Posterior cingulate gyrus (tissue), 11 donors: Measurements from ENCODE around the gene PGC.
A peak's percentile ranks its signal among the peaks of the same experiment; 100 is the strongest.

Experiments
- DNase-seq, 10 donors: peaks; one replicate each; pipeline versions ENCODE4 v3.0.0 to v3.0.0-alpha.2; 2020 to 2021; ENCODE audit warnings: mixed read lengths in 3 of 10
- intact Hi-C: fragments of 100-400 bp; cut with DNase I; formaldehyde crosslinking; loops from one replicate; pipeline ENCODE4 v1.15.1; 2023

PGC gene

GRCh38 chr6:41705311-41705995 is 41.7 kb downstream of the PGC start:
- intact Hi-C loops, result no loop called here
- peak in 2 of 10 donors; percentile 50 to 61 for DNase-seq

- intact Hi-C loops, result no loop called here
- DNase-seq, result peak in 2 of 10 donors; percentile 18 to 67
These were observed 42.4 kb downstream of the PGC start for GRCh38 chr6:41704656-41705310.

- peak in 7 of 10 donors; percentile 40 to 95 (median 77) for DNase-seq
- intact Hi-C loops, result no loop called here
These were observed 43.2 kb downstream of the PGC start for GRCh38 chr6:41704028-41704427.

DNA sequence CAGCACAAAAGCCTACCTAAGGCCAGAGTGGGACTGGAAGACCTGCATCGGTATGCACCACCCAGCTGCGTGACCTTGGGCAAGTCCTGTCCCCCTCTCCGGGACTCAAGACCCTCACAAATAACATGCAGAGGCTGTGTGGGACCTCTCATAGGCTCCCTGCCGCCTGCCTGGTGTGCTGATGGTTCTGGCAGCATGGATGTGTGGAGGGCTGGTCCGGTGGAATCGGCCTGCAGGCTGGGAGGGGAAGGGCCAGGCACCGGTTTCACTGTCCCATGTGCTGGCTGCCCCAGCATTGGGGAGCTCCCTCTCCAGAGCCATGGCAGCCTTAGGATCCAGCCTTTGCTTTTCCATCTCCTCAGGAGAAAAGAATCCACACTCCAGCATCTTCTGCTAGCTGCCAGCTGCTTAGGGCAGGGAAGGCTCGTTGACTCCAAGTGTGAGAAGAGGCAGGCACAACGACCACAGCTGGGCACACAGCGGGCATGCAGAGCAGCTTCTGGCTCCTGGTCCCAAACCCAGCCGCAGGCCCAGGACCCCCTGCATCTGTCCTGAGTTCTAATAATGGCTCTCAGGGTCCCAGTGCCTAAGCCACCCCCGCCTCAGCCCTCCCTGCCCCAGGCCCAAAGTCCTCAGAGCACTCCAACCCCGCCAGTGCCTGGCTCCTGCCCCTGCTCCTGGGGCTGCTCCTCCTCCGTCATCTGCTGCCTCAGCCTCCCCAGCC is 44.3 kb downstream of the PGC start:
- intact Hi-C loops, result no loop called here
- peak in 3 of 10 donors; percentile 64 to 84 (median 79) for DNase-seq

- intact Hi-C loops, result no loop called here
These were observed 45.0 kb downstream of the PGC start for GRCh38 chr6:41702089-41702745.

DNA sequence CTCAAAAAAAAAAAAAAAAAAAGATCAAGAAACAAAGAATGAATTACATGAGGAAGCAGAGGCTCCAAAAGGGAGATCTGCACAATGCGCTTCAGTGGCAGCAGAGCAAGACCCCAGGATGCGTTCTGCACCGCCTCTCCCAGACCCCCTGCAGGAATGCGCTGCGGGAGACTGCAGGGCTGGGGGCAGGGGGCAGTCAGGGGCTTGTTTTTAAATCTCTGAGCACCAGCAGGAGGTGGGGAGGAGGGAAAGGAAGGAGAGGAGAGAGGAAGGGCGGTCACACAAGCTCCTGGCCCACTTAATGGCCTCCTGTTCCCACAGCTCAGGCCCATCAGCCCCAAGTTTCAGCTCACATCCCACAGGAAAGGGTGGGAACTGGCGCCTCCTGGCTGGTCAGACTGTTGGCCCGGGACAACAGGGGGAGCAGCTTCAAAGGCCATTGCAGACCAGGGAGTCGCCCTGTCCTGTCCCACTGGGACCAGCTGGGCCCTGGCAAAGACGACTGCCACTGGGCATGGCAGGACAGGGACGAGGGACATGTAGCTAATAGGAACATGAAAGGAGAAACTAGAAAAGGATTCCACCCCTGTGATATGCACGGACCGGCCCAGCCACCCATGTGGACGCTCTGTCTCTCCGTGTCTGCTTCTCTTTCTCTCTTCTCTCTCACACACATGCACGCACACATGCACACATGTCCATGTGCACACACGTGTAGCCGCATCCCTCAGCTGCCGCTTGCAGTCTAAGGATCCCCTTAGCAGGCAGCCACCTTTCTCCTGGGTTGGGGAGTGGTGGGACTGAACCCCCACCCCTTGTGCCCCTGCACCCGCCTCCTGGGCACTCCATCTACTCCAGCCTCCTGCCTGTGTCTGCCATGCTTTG is 46.5 kb downstream of the PGC start:
- peak in 4 of 10 donors; percentile 35 to 93 (median 48) for DNase-seq
- intact Hi-C loops, result no loop called here

More at GRCh38 chr6:41702089-41702745, 45.0 kb downstream of the PGC start:
- DNase-seq, result peak in 3 of 10 donors; percentile 47 to 81 (median 65)

GRCh38 chr6:41699063-41699462 is 48.1 kb downstream of the PGC start:
- DNase-seq, result no peak

DNA sequence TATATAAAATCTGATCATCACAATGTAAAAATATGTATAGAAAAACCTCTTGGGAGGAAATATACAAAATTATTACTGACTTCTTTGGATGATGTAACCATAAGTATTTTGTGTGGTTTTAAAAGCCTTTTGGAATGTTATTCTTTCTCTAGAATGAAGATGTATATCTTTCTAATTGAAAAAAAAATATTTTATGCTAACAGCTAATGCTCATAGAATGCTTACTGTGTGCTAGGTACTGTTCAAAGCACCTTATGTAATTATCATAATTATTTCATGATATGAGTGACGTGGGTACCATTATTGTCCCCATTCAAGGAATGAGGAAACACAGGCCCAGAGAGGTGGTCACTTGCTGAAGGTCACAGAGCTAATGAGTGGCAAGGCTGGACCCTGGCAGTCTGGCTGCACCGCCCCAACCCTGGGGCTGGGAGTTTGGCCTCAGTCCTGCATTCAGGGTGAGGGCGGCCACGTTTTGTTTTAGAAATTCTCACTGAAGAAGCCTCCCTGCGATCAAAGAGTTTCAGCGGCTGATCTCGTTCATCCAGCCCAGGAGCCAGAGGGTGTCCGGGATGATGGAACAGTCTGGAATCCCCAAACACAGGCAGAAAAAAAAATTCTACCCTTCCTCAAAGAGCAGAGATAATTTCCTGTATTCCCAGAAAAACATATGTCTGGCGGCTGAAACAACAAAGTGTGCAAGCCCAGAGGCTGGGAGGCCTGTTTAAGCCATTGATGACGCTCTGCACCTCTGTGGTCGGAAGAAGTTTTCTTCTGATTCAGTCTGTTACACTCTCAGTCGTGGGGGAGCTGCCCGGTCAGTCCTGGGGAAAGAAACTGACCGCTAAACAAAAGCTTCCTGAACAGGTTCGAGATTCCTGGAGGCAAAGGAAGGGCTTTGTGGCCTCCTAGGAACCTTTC is 49.1 kb downstream of the PGC start:
- intact Hi-C loops, result no loop called here
- DNase-seq, result no peak

More at GRCh38 chr6:41699063-41699462, 48.1 kb downstream of the PGC start:
- intact Hi-C loops, result no loop called here

DNA sequence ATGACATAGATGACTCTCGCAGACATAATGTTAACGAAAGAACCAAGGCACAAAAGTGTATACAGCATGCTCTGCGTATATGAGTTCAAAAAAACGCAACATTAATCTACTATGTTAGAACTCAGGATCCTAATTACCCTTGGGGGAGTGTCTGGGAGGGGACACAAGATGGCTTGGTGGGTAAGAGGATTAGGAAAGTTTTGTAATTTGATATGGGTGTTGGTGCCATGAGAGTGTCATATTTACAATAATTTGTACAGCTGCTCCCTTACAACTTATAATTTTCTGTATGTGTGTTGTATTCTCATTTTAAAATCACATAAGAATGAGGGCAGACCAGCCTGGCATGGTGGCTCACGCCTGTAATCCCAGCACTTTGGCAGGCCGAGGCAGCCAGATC is 50.4 kb downstream of the PGC start:
- no peak for DNase-seq
- intact Hi-C loops, result no loop called here

- intact Hi-C loops, result no loop called here
- peak in 2 of 10 donors; percentile 61 to 89 for DNase-seq
These were observed 51.4 kb downstream of the PGC start for GRCh38 chr6:41695825-41696224.

- intact Hi-C loops, result no loop called here
- DNase-seq, result peak in 1 of 10 donors; percentile 26
These were observed 52.2 kb downstream of the PGC start for GRCh38 chr6:41694815-41695526.

DNA sequence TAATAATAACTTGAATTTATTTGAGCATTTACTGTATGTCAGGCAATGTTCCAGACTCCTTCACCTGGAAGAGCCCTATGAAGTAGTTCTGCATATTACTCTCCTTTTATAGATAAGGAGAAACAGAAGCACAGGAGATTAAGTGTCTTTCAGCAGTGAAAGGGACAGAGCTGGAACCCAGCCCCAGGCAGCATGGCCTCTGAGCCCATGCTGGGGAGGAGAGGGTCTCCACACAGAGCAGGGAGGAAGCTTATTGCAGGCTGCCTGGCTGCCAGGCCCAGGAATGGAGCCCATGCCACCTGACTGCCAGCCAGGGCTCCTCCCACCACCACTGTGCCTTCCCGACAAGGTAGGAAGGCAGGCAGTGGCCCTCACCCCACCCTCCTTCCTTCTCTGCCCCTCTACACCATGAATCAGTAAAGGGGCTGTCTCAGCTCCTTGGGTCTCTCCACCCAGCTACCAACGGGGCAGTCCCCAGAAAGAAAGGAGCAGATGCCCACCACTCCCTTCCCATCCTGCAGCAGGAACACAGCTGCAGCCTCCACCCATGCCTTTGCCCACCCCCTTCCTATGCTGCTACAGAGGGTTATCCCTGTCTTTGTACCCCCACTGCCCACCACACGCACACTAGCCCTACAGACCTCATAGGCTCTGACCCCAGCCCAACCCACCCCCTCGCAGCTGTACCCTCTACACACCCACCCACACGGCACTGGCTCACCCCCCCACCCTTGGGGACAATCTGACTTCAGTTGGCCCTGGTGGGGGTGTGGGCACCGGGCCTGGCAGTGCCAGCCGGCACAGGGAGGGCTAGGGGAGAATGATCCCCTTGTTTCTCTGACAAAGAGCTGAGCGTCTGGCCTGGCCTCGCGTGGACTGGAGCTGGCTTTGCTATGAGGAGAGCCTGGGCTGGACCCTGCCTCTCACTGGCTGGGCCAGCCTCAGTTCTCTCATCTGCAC is 53.6 kb downstream of the PGC start:
- intact Hi-C loops, result no loop called here
- peak; percentile 80 to 99 (median 88) for DNase-seq

DNA sequence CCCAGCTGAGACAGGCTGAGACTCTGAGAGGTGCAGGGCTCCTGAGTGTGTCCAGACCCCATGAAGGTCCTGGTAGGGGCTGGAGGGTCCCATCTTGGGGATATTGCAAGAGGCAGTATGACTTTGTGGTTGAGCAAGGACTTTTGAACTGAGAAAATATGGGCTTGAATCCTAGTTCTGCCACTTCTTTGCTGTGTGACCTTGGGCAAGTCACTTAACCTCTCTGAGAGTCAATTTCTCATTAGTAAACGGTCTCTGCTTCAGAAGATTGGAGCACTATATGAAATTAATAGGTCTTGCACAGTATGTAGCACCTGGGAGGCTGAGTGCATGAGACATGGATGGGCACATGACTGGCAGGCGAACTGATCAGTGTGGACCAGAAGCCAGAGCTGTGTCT is 54.5 kb downstream of the PGC start:
- intact Hi-C loops, result no loop called here
- DNase-seq, result peak in 3 of 10 donors; percentile 12 to 53 (median 30)

- peak in 3 of 10 donors; percentile 2 to 61 (median 12) for DNase-seq
- intact Hi-C loops, result no loop called here
These were observed 55.0 kb downstream of the PGC start for GRCh38 chr6:41692080-41692675.

DNA sequence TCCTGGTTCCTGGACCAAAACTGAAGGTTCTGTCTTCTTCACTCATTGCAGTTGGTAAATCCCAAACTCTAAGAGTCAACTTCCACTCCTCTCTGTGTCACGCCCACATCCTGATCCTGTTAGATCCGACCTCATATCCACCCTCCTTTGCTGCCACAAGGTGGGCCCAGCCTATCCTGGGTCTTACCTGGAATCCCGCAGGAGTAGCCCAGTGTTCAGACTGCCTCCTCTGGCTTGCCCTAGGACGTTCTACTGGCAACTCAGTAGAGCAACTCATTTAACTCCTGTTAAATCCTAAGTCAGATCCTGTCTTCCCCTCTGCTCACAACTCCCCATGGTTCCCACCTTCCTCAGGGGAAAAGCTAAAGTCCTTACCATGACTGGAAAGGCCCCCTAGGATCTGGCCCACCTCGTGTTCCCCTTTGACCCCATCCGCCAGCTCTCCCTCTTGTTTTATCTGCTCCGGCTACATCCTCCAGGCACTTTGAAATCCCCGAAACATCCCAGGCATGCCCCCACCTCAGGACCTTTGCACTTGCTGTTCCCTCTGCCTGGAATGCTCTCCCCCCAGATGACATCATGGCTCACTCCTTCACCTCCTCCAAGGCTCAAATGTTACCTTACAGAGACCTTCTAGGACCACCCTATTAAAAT is 55.6 kb downstream of the PGC start:
- DNase-seq, result peak in 4 of 10 donors; percentile 15 to 52 (median 39)

More for the DNA sequence above, 55.6 kb downstream of the PGC start:
- intact Hi-C loops, result no loop called here
